ENCODE data around the gene SPATA13.

SPATA13 gene

GRCh38 chr13:24304620-24305019 is 144.1 kb downstream of the SPATA13 start:
- no peaks in the 10 kb centered on the region for H3K4me1 ChIP-seq (ENCODE audit: insufficient read depth, low read length)
- DNase-seq (no peak), ATAC-seq (ENCODE audit: insufficient read depth, low read depth) (no peak)
- no peaks in the 10 kb centered on the region for H3K79me2 ChIP-seq (ENCODE audit: insufficient read depth, low read length)
- no peak overlapping the region for H3K4me2 ChIP-seq (ENCODE audit: insufficient read depth, low read length)
- no peaks in the 10 kb centered on the region for H4K20me1 ChIP-seq (ENCODE audit: insufficient read depth, low read length)
- no peak for TF ChIP-seq EZH2 (IDR thresholded peaks at IDR 0.05; ENCODE audit: borderline replicate concordance, low read depth, low read length, severe bottlenecking)
- TF ChIP-seq, protein P1, sequence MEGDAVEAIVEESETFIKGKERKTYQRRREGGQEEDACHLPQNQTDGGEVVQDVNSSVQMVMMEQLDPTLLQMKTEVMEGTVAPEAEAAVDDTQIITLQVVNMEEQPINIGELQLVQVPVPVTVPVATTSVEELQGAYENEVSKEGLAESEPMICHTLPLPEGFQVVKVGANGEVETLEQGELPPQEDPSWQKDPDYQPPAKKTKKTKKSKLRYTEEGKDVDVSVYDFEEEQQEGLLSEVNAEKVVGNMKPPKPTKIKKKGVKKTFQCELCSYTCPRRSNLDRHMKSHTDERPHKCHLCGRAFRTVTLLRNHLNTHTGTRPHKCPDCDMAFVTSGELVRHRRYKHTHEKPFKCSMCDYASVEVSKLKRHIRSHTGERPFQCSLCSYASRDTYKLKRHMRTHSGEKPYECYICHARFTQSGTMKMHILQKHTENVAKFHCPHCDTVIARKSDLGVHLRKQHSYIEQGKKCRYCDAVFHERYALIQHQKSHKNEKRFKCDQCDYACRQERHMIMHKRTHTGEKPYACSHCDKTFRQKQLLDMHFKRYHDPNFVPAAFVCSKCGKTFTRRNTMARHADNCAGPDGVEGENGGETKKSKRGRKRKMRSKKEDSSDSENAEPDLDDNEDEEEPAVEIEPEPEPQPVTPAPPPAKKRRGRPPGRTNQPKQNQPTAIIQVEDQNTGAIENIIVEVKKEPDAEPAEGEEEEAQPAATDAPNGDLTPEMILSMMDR (IDR thresholded peaks at IDR 0.05; ENCODE audit: borderline replicate concordance, extremely low read depth, low read length, poor library complexity, severe bottlenecking), result no peak
- no peak overlapping the region for H3K4me3 ChIP-seq (ENCODE audit: low read depth in 1 of 2, low read length in 2 of 2)
- no peaks in the 10 kb centered on the region for H3K27me3 ChIP-seq (ENCODE audit: insufficient read depth, low read length, poor library complexity)
- H3K27ac ChIP-seq (ENCODE audit: low read length), result no peak overlapping the region
- H2AFZ ChIP-seq (ENCODE audit: low read depth, low read length), result no peak overlapping the region
- no peaks in the 10 kb centered on the region for H3K9me3 ChIP-seq (ENCODE audit: insufficient read depth, low read length, severe bottlenecking)
- H3K9ac ChIP-seq (ENCODE audit: low read depth, low read length), result no peak overlapping the region
- peaks cover 17% of the 10 kb centered on the region for H3K36me3 ChIP-seq (ENCODE audit: insufficient read depth, low read length)

DNA sequence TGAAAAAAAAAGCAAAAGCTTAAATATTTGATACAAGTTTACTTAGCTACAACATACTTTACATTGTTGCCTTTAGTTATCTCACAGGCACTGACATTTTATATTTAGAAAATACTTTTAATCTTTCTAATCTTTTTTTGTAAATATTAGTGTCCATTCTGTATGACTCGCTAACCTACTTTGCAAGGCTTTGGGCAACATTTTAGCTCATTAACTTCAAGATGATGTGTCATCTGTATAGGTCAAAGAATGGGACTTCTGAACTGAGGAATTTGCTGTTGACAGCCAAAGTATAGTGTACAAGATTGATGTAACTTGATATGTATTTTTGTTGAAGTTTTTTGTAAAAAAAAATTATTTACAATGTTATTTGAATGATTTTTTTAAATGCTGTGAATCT is 146.1 kb downstream of the SPATA13 start:
- ATAC-seq (ENCODE audit: insufficient read depth, low read depth), result no peak
- H3K27me3 ChIP-seq (ENCODE audit: insufficient read depth, low read length, poor library complexity), result no peaks in the 10 kb centered on the region
- no peaks in the 10 kb centered on the region for H3K4me1 ChIP-seq (ENCODE audit: insufficient read depth, low read length)
- H3K9me3 ChIP-seq (ENCODE audit: insufficient read depth, low read length, severe bottlenecking), result no peaks in the 10 kb centered on the region
- H4K20me1 ChIP-seq (ENCODE audit: insufficient read depth, low read length), result no peaks in the 10 kb centered on the region
- H2AFZ ChIP-seq (ENCODE audit: low read depth, low read length), result no peak overlapping the region
- H3K27ac ChIP-seq (ENCODE audit: low read length), result no peak overlapping the region
- no peaks in the 10 kb centered on the region for H3K79me2 ChIP-seq (ENCODE audit: insufficient read depth, low read length)
- TF ChIP-seq, protein P1 (IDR thresholded peaks at IDR 0.05; ENCODE audit: borderline replicate concordance, extremely low read depth, low read length, poor library complexity, severe bottlenecking), result no peak
- TF ChIP-seq EZH2 (IDR thresholded peaks at IDR 0.05; ENCODE audit: borderline replicate concordance, low read depth, low read length, severe bottlenecking), result no peak
- no peak overlapping the region for H3K4me3 ChIP-seq (ENCODE audit: low read depth in 1 of 2, low read length in 2 of 2)
- DNase-seq, result no peak
- H3K9ac ChIP-seq (ENCODE audit: low read depth, low read length), result no peak overlapping the region
- no peak overlapping the region for H3K4me2 ChIP-seq (ENCODE audit: insufficient read depth, low read length)
- peaks cover 14% of the 10 kb centered on the region for H3K36me3 ChIP-seq (ENCODE audit: insufficient read depth, low read length)

GRCh38 chr13:24307211-24308067 is 146.9 kb downstream of the SPATA13 start:
- Histone ChIP-seq H3K36me3 (ENCODE audit: insufficient read depth, low read length) (peaks cover 14% of the 10 kb centered on the region), H2AFZ (ENCODE audit: low read depth, low read length) (no peak overlapping the region), H3K9ac (ENCODE audit: low read depth, low read length) (no peak overlapping the region), H3K4me3 (ENCODE audit: low read depth in 1 of 2, low read length in 2 of 2) (no peak overlapping the region), H3K27me3 (ENCODE audit: insufficient read depth, low read length, poor library complexity) (no peaks in the 10 kb centered on the region), H4K20me1 (ENCODE audit: insufficient read depth, low read length) (no peaks in the 10 kb centered on the region), H3K9me3 (ENCODE audit: insufficient read depth, low read length, severe bottlenecking) (no peaks in the 10 kb centered on the region), H3K4me2 (ENCODE audit: insufficient read depth, low read length) (no peak overlapping the region), H3K4me1 (ENCODE audit: insufficient read depth, low read length) (no peaks in the 10 kb centered on the region), H3K79me2 (ENCODE audit: insufficient read depth, low read length) (no peaks in the 10 kb centered on the region), H3K27ac (ENCODE audit: low read length) (no peak overlapping the region)
- ATAC-seq (ENCODE audit: insufficient read depth, low read depth) (no peak), DNase-seq (no peak)
- TF ChIP-seq, protein P1 (IDR thresholded peaks at IDR 0.05; ENCODE audit: borderline replicate concordance, extremely low read depth, low read length, poor library complexity, severe bottlenecking), result no peak
- TF ChIP-seq EZH2 (IDR thresholded peaks at IDR 0.05; ENCODE audit: borderline replicate concordance, low read depth, low read length, severe bottlenecking), result no peak

Measured in DND-41 (cell line).